ENCODE data around the gene ATP1A1. TPM values are rescaled to one million over a fixed set of nuclear protein-coding genes. Genes with fewer than 3 reads are reported as not detected.

The ATP1A1 gene
- total RNA-seq, 3 donors from 2014 or later (not counting 1 experiment from before 2014, with no cell fraction given), result 134 to 144 (median 140) TPM

GRCh38 chr1:116416854-116417513 is 43.9 kb downstream of the ATP1A1 start:
- peaks cover 22 to 43% of the 10 kb centered on the region in 2 donors for H3K4me1 Mint-ChIP-seq
- H3K27me3 ChIP-seq (ENCODE audit: control insufficient read depth, insufficient read depth, low read length), result no peaks in the 10 kb centered on the region
- DNase-seq (no peak), ATAC-seq (no peak)
- H3K27ac ChIP-seq (ENCODE audit: low read length), result no peak overlapping the region
- no peak for TF ChIP-seq CTCF (IDR thresholded peaks at IDR 0.05)
- peaks cover 20% of the 10 kb centered on the region for H3K4me1 ChIP-seq (ENCODE audit: control insufficient read depth, insufficient read depth, low read length)
- H3K9me3 ChIP-seq (ENCODE audit: control insufficient read depth, insufficient read depth, low read length), result no peaks in the 10 kb centered on the region
- 93% methylated on average over 3 of the region's 4 CpGs for WGBS (ENCODE audit: insufficient coverage)
- H3K36me3 Mint-ChIP-seq, result no peaks in the 10 kb centered on the region
- no peaks in the 10 kb centered on the region for H3K36me3 ChIP-seq (ENCODE audit: control insufficient read depth, insufficient read depth, low read length)
- H3K4me3 Mint-ChIP-seq, result peak overlapping the region; percentile 85
- H3K27me3 Mint-ChIP-seq (ENCODE audit: low read depth in 2 of 2), result no peaks in the 10 kb centered on the region
- H3K9me3 Mint-ChIP-seq, result no peaks in the 10 kb centered on the region
- intact Hi-C loops (cut with micrococcal nuclease), result no loop called here
- no peak overlapping the region for H3K4me3 ChIP-seq (ENCODE audit: low read length)
- H3K27ac Mint-ChIP-seq, result peak overlapping the region; percentile 84 to 86

GRCh38 chr1:116417678-116418077 is 44.6 kb downstream of the ATP1A1 start:
- ATAC-seq, result no peak
- Mint-ChIP-seq H3K27ac (peak overlapping the region; percentile 84 to 86), H3K27me3 (ENCODE audit: low read depth in 2 of 2) (no peaks in the 10 kb centered on the region), H3K4me1 (peaks cover 22 to 42% of the 10 kb centered on the region in 2 donors), H3K4me3 (peak overlapping the region; percentile 85), H3K36me3 (no peaks in the 10 kb centered on the region), H3K9me3 (no peaks in the 10 kb centered on the region)
- Histone ChIP-seq H3K36me3 (ENCODE audit: control insufficient read depth, insufficient read depth, low read length) (no peaks in the 10 kb centered on the region), H3K9me3 (ENCODE audit: control insufficient read depth, insufficient read depth, low read length) (no peaks in the 10 kb centered on the region), H3K4me1 (ENCODE audit: control insufficient read depth, insufficient read depth, low read length) (peaks cover 20% of the 10 kb centered on the region), H3K27me3 (ENCODE audit: control insufficient read depth, insufficient read depth, low read length) (no peaks in the 10 kb centered on the region), H3K27ac (ENCODE audit: low read length) (no peak overlapping the region), H3K4me3 (ENCODE audit: low read length) (peak overlapping the region; percentile 58)
- DNase-seq, result no peak
- TF ChIP-seq CTCF (IDR thresholded peaks at IDR 0.05), result no peak
- intact Hi-C loops (cut with micrococcal nuclease), result loop anchor here (1.0 kb wide), 1 partner anchor 39 kb away; no protein-coding TSS in a partner anchor
- 87% methylated on average over 6 of the region's 6 CpGs for WGBS (ENCODE audit: insufficient coverage)

GRCh38 chr1:116418091-116418830 is 45.2 kb downstream of the ATP1A1 start:
- no peaks in the 10 kb centered on the region for H3K27me3 ChIP-seq (ENCODE audit: control insufficient read depth, insufficient read depth, low read length)
- no peak for TF ChIP-seq CTCF (IDR thresholded peaks at IDR 0.05)
- 1% methylated on average over 46 of the region's 48 CpGs for WGBS (ENCODE audit: insufficient coverage)
- H3K36me3 ChIP-seq (ENCODE audit: control insufficient read depth, insufficient read depth, low read length), result no peaks in the 10 kb centered on the region
- intact Hi-C loops (cut with micrococcal nuclease), result loop anchor here (1.0 kb wide), 1 partner anchor 40 kb away; no protein-coding TSS in a partner anchor
- H3K27ac ChIP-seq (ENCODE audit: low read length), result peak overlapping the region; percentile 54
- Mint-ChIP-seq H3K4me1 (peaks cover 22 to 37% of the 10 kb centered on the region in 2 donors), H3K9me3 (no peaks in the 10 kb centered on the region), H3K4me3 (peak overlapping the region; percentile 85), H3K27me3 (ENCODE audit: low read depth in 2 of 2) (peaks cover 0 to 2% of the 10 kb centered on the region in 2 donors), H3K27ac (peak overlapping the region; percentile 84 to 86), H3K36me3 (no peaks in the 10 kb centered on the region)
- DNase-seq (peak; percentile 82 to 93), ATAC-seq (peak; percentile 93 to 97 (median 95))
- H3K4me3 ChIP-seq (ENCODE audit: low read length), result peak overlapping the region; percentile 58
- no peaks in the 10 kb centered on the region for H3K9me3 ChIP-seq (ENCODE audit: control insufficient read depth, insufficient read depth, low read length)
- peaks cover 20% of the 10 kb centered on the region for H3K4me1 ChIP-seq (ENCODE audit: control insufficient read depth, insufficient read depth, low read length)

All from natural killer cell (primary cell).